ENCODE data around the gene DNM3. TPM values are rescaled to one million over a fixed set of nuclear protein-coding genes. Genes with fewer than 3 reads are reported as not detected.
A peak's percentile ranks its signal among the peaks of the same experiment; 100 is the strongest.
"Not testable (repeated sequence)": the region's sequence is repeated elsewhere in the genome, so short reads cannot be mapped to it uniquely, and the experiment has no call there.

The DNM3 gene
- 0.99 and 1.3 TPM in 2 replicates for total RNA-seq (2014; rRNA removed; shearing (Covaris generic))

- peak; percentile 60 for DNase-seq (ENCODE audit: low spot score)
Measured at GRCh38 chr1:171841050-171841910, at the start of gene DNM3. Gene DNM3 (plus strand): TSS chr1:171841498. CDS start chr1:171841657, 159 bp downstream.

GRCh38 chr1:171792656-171793369 is 48.5 kb upstream of the DNM3 start:
- DNase-seq (ENCODE audit: low spot score) = no peak

- no peak for DNase-seq (ENCODE audit: low spot score)
Measured at GRCh38 chr1:171793636-171794035, 47.7 kb upstream of the DNM3 start.

GRCh38 chr1:171794085-171794484 is 47.2 kb upstream of the DNM3 start:
- DNase-seq (ENCODE audit: low spot score) = peak; percentile 58

- no peak for DNase-seq (ENCODE audit: low spot score)
Measured at GRCh38 chr1:171796592-171796991, 44.7 kb upstream of the DNM3 start.

GRCh38 chr1:171798311-171798710 is 43.0 kb upstream of the DNM3 start:
- DNase-seq (ENCODE audit: low spot score) = no peak

- no peak for DNase-seq (ENCODE audit: low spot score)
Measured at GRCh38 chr1:171798765-171799164, 42.5 kb upstream of the DNM3 start.

GRCh38 chr1:171799166-171799565 is 42.1 kb upstream of the DNM3 start:
- DNase-seq (ENCODE audit: low spot score) = no peak

GRCh38 chr1:171799698-171800097 is 41.6 kb upstream of the DNM3 start:
- not testable (repeated sequence) for DNase-seq (ENCODE audit: low spot score)

- DNase-seq (ENCODE audit: low spot score) = no peak
Measured at GRCh38 chr1:171800342-171800741, 41.0 kb upstream of the DNM3 start.

- no peak for DNase-seq (ENCODE audit: low spot score)
Measured at GRCh38 chr1:171800851-171801250, 40.4 kb upstream of the DNM3 start.

- peak; percentile 28 for DNase-seq (ENCODE audit: low spot score)
Measured at GRCh38 chr1:171801487-171801891, 39.8 kb upstream of the DNM3 start.

- no peak for DNase-seq (ENCODE audit: low spot score)
Measured at GRCh38 chr1:171802207-171802606, 39.1 kb upstream of the DNM3 start.

GRCh38 chr1:171803045-171803444 is 38.3 kb upstream of the DNM3 start:
- no peak for DNase-seq (ENCODE audit: low spot score)

GRCh38 chr1:171803461-171804022 is 37.8 kb upstream of the DNM3 start:
- no peak for DNase-seq (ENCODE audit: low spot score)

- DNase-seq (ENCODE audit: low spot score) = no peak
Measured at GRCh38 chr1:171805395-171806115, 35.7 kb upstream of the DNM3 start.

- no peak for DNase-seq (ENCODE audit: low spot score)
Measured at GRCh38 chr1:171807556-171807955, 33.7 kb upstream of the DNM3 start.

GRCh38 chr1:171809834-171810233 is 31.5 kb upstream of the DNM3 start:
- DNase-seq (ENCODE audit: low spot score) = no peak

- no peak for DNase-seq (ENCODE audit: low spot score)
Measured at GRCh38 chr1:171811672-171812071, 29.6 kb upstream of the DNM3 start.

GRCh38 chr1:171814692-171815091 is 26.6 kb upstream of the DNM3 start:
- DNase-seq (ENCODE audit: low spot score) = peak; percentile 74

- no peak for DNase-seq (ENCODE audit: low spot score)
Measured at GRCh38 chr1:171816300-171816901, 24.9 kb upstream of the DNM3 start.
